ENCODE results near the gene TRAPPC5. TPM values are rescaled to one million over a fixed set of nuclear protein-coding genes. Genes with fewer than 3 reads are reported as not detected.

The TRAPPC5 gene
- total and polyA plus RNA-seq, 2 experiments from 2014 or later: 95.9 to 120 TPM

- no peak for DNase-seq (ENCODE audit: low read depth in 1 of 2, low spot score in 1 of 2)
- Histone ChIP-seq H3K36me3 (no peaks in the 10 kb centered on the region), H3K4me1 (ENCODE audit: low read depth) (no peaks in the 10 kb centered on the region), H3K27me3 (peaks cover 19% of the 10 kb centered on the region), H3K27ac (no peak overlapping the region), H3K9me3 (ENCODE audit: low read depth) (no peaks in the 10 kb centered on the region), H3K4me3 (no peak overlapping the region)
- TF ChIP-seq CTCF (IDR thresholded peaks at IDR 0.05; ENCODE audit: low read depth, low read length): no peak
Measured at GRCh38 chr19:7722231-7722651, 41.6 kb downstream of the TRAPPC5 start.

DNA sequence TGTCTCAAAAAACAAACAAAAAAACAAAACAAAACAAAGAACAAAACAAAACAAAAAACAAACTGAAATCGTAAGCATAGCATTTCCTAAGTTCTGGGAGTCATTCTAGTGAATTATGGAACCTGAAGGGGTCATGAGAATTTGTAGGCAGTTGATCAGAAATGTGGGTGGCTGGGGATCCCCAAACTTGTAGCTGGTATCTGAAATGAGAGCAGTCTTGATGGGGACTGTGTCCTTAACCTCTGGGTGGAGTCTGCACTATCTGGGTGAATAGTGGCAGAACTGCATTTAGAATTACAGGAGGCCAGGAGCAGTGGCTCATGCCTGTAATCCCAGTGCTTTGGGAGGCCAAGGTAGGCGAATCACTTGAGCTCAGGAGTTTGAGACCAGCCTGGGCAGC, 45.2 kb downstream of the TRAPPC5 start:
- no peak overlapping the region for H3K4me3 ChIP-seq
- no peaks in the 10 kb centered on the region for H3K4me1 ChIP-seq (ENCODE audit: low read depth)
- H3K9me3 ChIP-seq (ENCODE audit: low read depth): no peaks in the 10 kb centered on the region
- H3K27me3 ChIP-seq: peaks cover 52% of the 10 kb centered on the region
- H3K36me3 ChIP-seq: no peaks in the 10 kb centered on the region
- no peak overlapping the region for H3K27ac ChIP-seq
- no peak for DNase-seq (ENCODE audit: low read depth in 1 of 2, low spot score in 1 of 2)
- TF ChIP-seq CTCF (IDR thresholded peaks at IDR 0.05; ENCODE audit: low read depth, low read length): no peak

- Histone ChIP-seq H3K9me3 (ENCODE audit: low read depth) (no peaks in the 10 kb centered on the region), H3K36me3 (no peaks in the 10 kb centered on the region), H3K4me3 (no peak overlapping the region), H3K27me3 (peaks cover 82% of the 10 kb centered on the region), H3K4me1 (ENCODE audit: low read depth) (no peaks in the 10 kb centered on the region), H3K27ac (no peak overlapping the region)
- no peak for DNase-seq (ENCODE audit: low read depth in 1 of 2, low spot score in 1 of 2)
- TF ChIP-seq CTCF (IDR thresholded peaks at IDR 0.05; ENCODE audit: low read depth, low read length): no peak
Measured at GRCh38 chr19:7729211-7729610, 48.6 kb downstream of the TRAPPC5 start.

- Histone ChIP-seq H3K9me3 (ENCODE audit: low read depth) (no peaks in the 10 kb centered on the region), H3K36me3 (no peaks in the 10 kb centered on the region), H3K4me1 (ENCODE audit: low read depth) (no peaks in the 10 kb centered on the region), H3K27ac (no peak overlapping the region), H3K27me3 (peaks cover 88% of the 10 kb centered on the region), H3K4me3 (no peak overlapping the region)
- no peak for DNase-seq (ENCODE audit: low read depth in 1 of 2, low spot score in 1 of 2)
- TF ChIP-seq CTCF (IDR thresholded peaks at IDR 0.05; ENCODE audit: low read depth, low read length): no peak
Measured at GRCh38 chr19:7729831-7730285, 49.2 kb downstream of the TRAPPC5 start.

- H3K36me3 ChIP-seq: no peaks in the 10 kb centered on the region
- no peak overlapping the region for H3K4me3 ChIP-seq
- H3K9me3 ChIP-seq (ENCODE audit: low read depth): no peaks in the 10 kb centered on the region
- no peak for DNase-seq (ENCODE audit: low read depth in 1 of 2, low spot score in 1 of 2)
- H3K27ac ChIP-seq: no peak overlapping the region
- H3K27me3 ChIP-seq: peaks cover 88% of the 10 kb centered on the region
- no peak for TF ChIP-seq CTCF (IDR thresholded peaks at IDR 0.05; ENCODE audit: low read depth, low read length)
- no peaks in the 10 kb centered on the region for H3K4me1 ChIP-seq (ENCODE audit: low read depth)
Measured at GRCh38 chr19:7730286-7731217, 49.9 kb downstream of the TRAPPC5 start.

Data from cardiac muscle cell (in vitro differentiated cells and primary cell).